Adrenal gland (tissue), 5 donors: ENCODE measurements around the gene ZNF282.

Experiments used
- CTCF ChIP-seq, 6 experiments: fragments of 450-650 bp in 4 of 6; fragments of 200-600 bp in 2 of 6; sonication (generic) in 1 of 6; IDR thresholded peaks; 1 replicate in 5 of 6; 2 replicates in 1 of 6; pipeline versions ENCODE4 v1.5.1 to v1.8.0; 2016 to 2021; ENCODE audit warnings: antibody characterized with exemption in 6 of 6, mild to moderate bottlenecking in 2 of 6, moderate library complexity in 1 of 6
- POLR2A ChIP-seq, 2 donors: fragments of 450-650 bp; IDR thresholded peaks; one replicate each; pipeline ENCODE4 v1.6.1; 2017; ENCODE audit warnings: antibody characterized with exemption in 2 of 2, mild to moderate bottlenecking in 2 of 2, moderate library complexity in 1 of 2
- donor health status: DM: no; HTN: no; CAD: no.

GRCh38 chr7:149254181-149254858, 59.0 kb downstream of the ZNF282 start:
- TF ChIP-seq CTCF (IDR thresholded peaks at IDR 0.05) (no peak), POLR2A (IDR thresholded peaks at IDR 0.05) (no peak)
